HEK293 (cell line): ENCODE data around the gene OPCML.

Experiments
- CTCF ChIA-PET: fragments of 350-600 bp; formaldehyde crosslinking; extraction: SDS; loops from one replicate; lab custom pipeline; 2021; ENCODE audit warnings: antibody characterized with exemption; lab: Yijun Ruan, JAX
- POLR2A ChIA-PET: fragments of 300-600 bp; formaldehyde crosslinking; extraction: SDS; loops from one replicate; lab custom pipeline; 2020; ENCODE audit warnings: antibody characterized with exemption, inconsistent platforms; lab: Yijun Ruan, JAX
- H3K27ac ChIP-seq: fragments of 200-500 bp; sonication (Bioruptor generic); 2 replicates; pipeline ENCODE4 v1.5.1; 2014; ENCODE audit warnings: low read depth, low read length, control low read depth, inconsistent platforms; ENCODE audit errors: extremely low read depth
- H3K36me3 ChIP-seq, 2 experiments: fragments of 200-500 bp in 1 of 2; sonication (Bioruptor generic) in 1 of 2; 1 replicate in 1 of 2; 2 replicates in 1 of 2; pipeline ENCODE4 v1.5.1; 2014 to 2017; ENCODE audit warnings: inconsistent platforms in 2 of 2, low read length in 2 of 2; ENCODE audit not compliant: control insufficient read depth in 2 of 2, insufficient read depth in 1 of 2
- H3K4me1 ChIP-seq: fragments of 200-500 bp; sonication (Bioruptor generic); 2 replicates; pipeline ENCODE4 v1.5.1; 2014; ENCODE audit warnings: mild to moderate bottlenecking, low read length, inconsistent platforms; ENCODE audit not compliant: control insufficient read depth, insufficient read depth
- H3K4me3 ChIP-seq: 2 replicates; pipeline ENCODE4 v1.5.1; 2011; ENCODE audit warnings: low read depth, mild to moderate bottlenecking, control low read depth, low read length, moderate library complexity
- H3K9me3 ChIP-seq: fragments of 200-500 bp; sonication (Bioruptor generic); 2 replicates; pipeline ENCODE4 v1.5.1; 2014; ENCODE audit warnings: low read depth, low read length, inconsistent platforms; ENCODE audit not compliant: control insufficient read depth, insufficient read depth
- ATF2 ChIP-seq: fragments of 450-650 bp; formaldehyde crosslinking; IDR thresholded peaks from 2 replicates; pipeline ENCODE4 v1.5.1; 2016; ENCODE audit warnings: missing biosample characterization, missing genetic modification characterization, low read depth
- KLF1 ChIP-seq: fragments of 450-650 bp; formaldehyde crosslinking; IDR thresholded peaks from 2 replicates; pipeline ENCODE4 v1.5.1; 2016; ENCODE audit warnings: missing biosample characterization, missing genetic modification characterization
- OVOL3 ChIP-seq: fragments of 450-650 bp; formaldehyde crosslinking; IDR thresholded peaks from 2 replicates; pipeline ENCODE4 v1.5.1; 2016; ENCODE audit warnings: missing biosample characterization, missing genetic modification characterization
- PBX3 ChIP-seq: sonication (generic); formaldehyde crosslinking; IDR thresholded peaks from 2 replicates; pipeline ENCODE4 v1.8.1; 2022; ENCODE audit warnings: mild to moderate bottlenecking, moderate library complexity, missing genetic modification reagents
- PRDM10 ChIP-seq: fragments of 450-650 bp; formaldehyde crosslinking; IDR thresholded peaks from 2 replicates; pipeline ENCODE4 v1.5.1; 2016; ENCODE audit warnings: missing biosample characterization, missing genetic modification characterization
- REST ChIP-seq: fragments of 450-650 bp; formaldehyde crosslinking; IDR thresholded peaks from 2 replicates; pipeline ENCODE4 v1.5.1; 2016; ENCODE audit warnings: missing biosample characterization, missing genetic modification characterization
- WT1 ChIP-seq: fragments of 450-650 bp; formaldehyde crosslinking; IDR thresholded peaks from 2 replicates; pipeline ENCODE4 v1.5.1; 2016; ENCODE audit warnings: missing biosample characterization, missing genetic modification characterization
- ZBTB20 ChIP-seq: fragments of 450-650 bp; formaldehyde crosslinking; IDR thresholded peaks from 2 replicates; pipeline ENCODE4 v1.5.1; 2016; ENCODE audit warnings: missing biosample characterization, missing genetic modification characterization
- ZNF24 ChIP-seq: fragments of 450-650 bp; formaldehyde crosslinking; IDR thresholded peaks from 2 replicates; pipeline ENCODE4 v1.5.1; 2016; ENCODE audit warnings: missing biosample characterization, missing genetic modification characterization
- ZNF501 ChIP-seq: fragments of 450-650 bp; formaldehyde crosslinking; IDR thresholded peaks from 2 replicates; pipeline ENCODE4 v1.5.1; 2016; ENCODE audit warnings: missing biosample characterization, missing genetic modification characterization
- ZNF514 ChIP-seq: fragments of 450-650 bp; formaldehyde crosslinking; IDR thresholded peaks from 2 replicates; pipeline ENCODE4 v1.5.1; 2016; ENCODE audit warnings: missing biosample characterization, missing genetic modification characterization
- ZNF518A ChIP-seq: fragments of 450-650 bp; formaldehyde crosslinking; conservative IDR thresholded peaks from 2 replicates; pipeline ENCODE4 v1.5.1; 2016; ENCODE audit warnings: low read depth, missing biosample characterization, missing genetic modification characterization
- ZNF623 ChIP-seq: fragments of 450-650 bp; formaldehyde crosslinking; IDR thresholded peaks from 2 replicates; pipeline ENCODE4 v1.5.1; 2016; ENCODE audit warnings: missing biosample characterization, missing genetic modification characterization
- ZNF629 ChIP-seq: fragments of 450-650 bp; formaldehyde crosslinking; IDR thresholded peaks from 2 replicates; pipeline ENCODE4 v1.5.1; 2017; ENCODE audit warnings: missing biosample characterization, missing genetic modification characterization
- TF ChIP-seq, protein P1 (sequence below): fragments of 450-650 bp; IDR thresholded peaks from 2 replicates; pipeline ENCODE4 v1.5.1; 2018; ENCODE audit warnings: missing biosample characterization, mild to moderate bottlenecking, missing genetic modification characterization
- TF ChIP-seq, protein P2 (sequence below): fragments of 450-650 bp; formaldehyde crosslinking; IDR thresholded peaks from 2 replicates; pipeline ENCODE4 v1.5.1; 2016; ENCODE audit warnings: missing biosample characterization, missing genetic modification characterization

Gene OPCML

GRCh38 chr11:133154781-133155180, 377.5 kb downstream of the OPCML start:
- POLR2A ChIA-PET, result no interaction called here
- TF ChIP-seq ZNF24 (tag by site-specific recombination) (no peak), PRDM10 (tag by site-specific recombination) (no peak), ZNF629 (tag by site-specific recombination) (no peak), ZNF518A (tag by site-specific recombination) (no peak), REST (tag by site-specific recombination) (no peak)
- TF ChIP-seq, protein P1, sequence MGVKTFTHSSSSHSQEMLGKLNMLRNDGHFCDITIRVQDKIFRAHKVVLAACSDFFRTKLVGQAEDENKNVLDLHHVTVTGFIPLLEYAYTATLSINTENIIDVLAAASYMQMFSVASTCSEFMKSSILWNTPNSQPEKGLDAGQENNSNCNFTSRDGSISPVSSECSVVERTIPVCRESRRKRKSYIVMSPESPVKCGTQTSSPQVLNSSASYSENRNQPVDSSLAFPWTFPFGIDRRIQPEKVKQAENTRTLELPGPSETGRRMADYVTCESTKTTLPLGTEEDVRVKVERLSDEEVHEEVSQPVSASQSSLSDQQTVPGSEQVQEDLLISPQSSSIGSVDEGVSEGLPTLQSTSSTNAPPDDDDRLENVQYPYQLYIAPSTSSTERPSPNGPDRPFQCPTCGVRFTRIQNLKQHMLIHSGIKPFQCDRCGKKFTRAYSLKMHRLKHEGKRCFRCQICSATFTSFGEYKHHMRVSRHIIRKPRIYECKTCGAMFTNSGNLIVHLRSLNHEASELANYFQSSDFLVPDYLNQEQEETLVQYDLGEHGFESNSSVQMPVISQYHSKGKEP (tag by site-specific recombination), result no peak
- Histone ChIP-seq H3K4me3 (no peak overlapping the region), H3K4me1 (no peaks in the 10 kb centered on the region), H3K36me3 (no peaks in the 10 kb centered on the region), H3K27ac (no peak overlapping the region), H3K9me3 (no peaks in the 10 kb centered on the region)
- CTCF ChIA-PET, result interaction anchor here (3.3 kb wide), 1 partner anchor 20 kb away, joined by 39 read pairs; no protein-coding TSS in a partner anchor

- H3K9me3 ChIP-seq, result no peaks in the 10 kb centered on the region
- H3K4me1 ChIP-seq, result no peaks in the 10 kb centered on the region
- H3K4me3 ChIP-seq, result no peak overlapping the region
- H3K27ac ChIP-seq, result no peak overlapping the region
- CTCF ChIA-PET, result no interaction called here
- POLR2A ChIA-PET, result no interaction called here
- H3K36me3 ChIP-seq, result no peaks in the 10 kb centered on the region
- TF ChIP-seq OVOL3 (tag by site-specific recombination) (no peak), PBX3 (CRISPR knock-in tag) (no peak), ZNF514 (tag by site-specific recombination) (no peak), ZNF623 (no peak), WT1 (tag by site-specific recombination) (no peak), ZBTB20 (no peak), KLF1 (tag by site-specific recombination) (no peak), ATF2 (no peak), ZNF501 (tag by site-specific recombination) (no peak)
- TF ChIP-seq, protein P2, sequence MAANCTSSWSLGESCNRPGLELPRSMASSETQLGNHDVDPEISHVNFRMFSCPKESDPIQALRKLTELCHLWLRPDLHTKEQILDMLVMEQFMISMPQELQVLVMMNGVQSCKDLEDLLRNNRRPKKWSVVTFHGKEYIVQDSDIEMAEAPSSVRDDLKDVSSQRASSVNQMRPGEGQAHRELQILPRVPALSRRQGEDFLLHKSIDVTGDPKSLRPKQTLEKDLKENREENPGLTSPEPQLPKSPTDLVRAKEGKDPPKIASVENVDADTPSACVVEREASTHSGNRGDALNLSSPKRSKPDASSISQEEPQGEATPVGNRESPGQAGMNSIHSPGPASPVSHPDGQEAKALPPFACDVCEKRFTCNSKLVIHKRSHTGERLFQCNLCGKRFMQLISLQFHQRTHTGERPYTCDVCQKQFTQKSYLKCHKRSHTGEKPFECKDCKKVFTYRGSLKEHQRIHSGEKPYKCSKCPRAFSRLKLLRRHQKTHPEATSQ (tag by site-specific recombination), result no peak
These were observed 378.2 kb downstream of the OPCML start for GRCh38 chr11:133154076-133154475.
